Measurements from ENCODE around the gene NDUFA11.

The NDUFA11 gene

DNA sequence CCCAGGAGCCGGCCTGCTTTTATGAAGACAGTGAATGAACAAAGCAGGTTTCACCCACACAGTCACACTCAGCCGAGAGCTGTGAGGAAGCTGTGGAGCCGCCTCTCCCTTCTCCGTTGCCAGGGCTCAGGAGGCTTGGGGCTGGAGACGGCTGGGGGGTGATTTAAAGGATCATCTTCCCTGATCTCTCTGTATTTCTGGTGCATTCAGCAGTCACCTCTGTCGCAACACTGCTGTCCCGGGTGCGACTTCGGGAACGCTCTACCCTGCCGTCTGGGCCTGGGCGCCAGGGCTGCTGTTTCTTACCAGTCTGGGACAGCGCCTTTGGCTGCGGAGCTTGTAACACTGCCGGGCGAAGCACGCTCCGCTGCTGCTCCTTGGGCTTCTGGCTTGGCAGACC, 28.6 kb upstream of the NDUFA11 start:
- DNase-seq: no peak

DNA sequence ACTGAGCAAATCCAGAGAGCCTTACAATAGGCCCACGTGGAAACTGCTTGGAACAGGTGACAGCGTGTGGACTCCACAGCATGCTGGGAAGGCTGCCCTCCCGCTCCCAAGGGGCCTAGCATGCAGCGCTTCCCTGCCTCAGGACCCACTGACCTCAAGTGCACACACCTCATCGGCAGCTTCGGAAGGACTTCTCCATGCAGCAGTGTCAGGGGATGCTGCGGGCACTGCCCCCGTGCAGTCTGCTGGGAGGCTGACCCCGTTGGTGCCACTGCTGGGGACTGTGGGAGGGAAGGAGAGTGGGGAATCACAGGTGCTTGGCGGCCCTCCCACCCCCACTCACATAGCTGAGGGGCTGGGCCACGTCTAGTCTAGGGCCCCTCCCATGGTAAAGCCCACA, 27.7 kb upstream of the NDUFA11 start:
- no peak for DNase-seq

DNA sequence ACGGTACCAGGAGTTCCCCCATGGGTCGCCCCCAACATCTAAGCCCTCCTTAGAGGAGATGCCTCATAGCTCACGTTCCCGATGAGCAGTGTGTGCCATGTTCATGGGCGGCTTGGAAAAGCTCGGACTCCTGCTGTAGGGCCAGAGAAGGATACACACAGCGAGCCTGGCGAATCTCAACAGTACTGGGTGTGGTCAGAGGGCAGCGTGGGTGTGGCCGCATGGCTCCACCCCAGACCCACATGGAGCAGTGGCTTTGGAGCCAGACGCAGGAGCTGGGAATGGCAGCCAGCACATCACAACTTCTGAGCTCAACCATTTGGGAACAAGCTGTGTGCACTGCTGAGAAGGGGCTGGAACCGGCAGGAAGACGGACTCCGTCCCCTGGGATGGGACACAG, 26.0 kb upstream of the NDUFA11 start:
- no peak for DNase-seq

DNA sequence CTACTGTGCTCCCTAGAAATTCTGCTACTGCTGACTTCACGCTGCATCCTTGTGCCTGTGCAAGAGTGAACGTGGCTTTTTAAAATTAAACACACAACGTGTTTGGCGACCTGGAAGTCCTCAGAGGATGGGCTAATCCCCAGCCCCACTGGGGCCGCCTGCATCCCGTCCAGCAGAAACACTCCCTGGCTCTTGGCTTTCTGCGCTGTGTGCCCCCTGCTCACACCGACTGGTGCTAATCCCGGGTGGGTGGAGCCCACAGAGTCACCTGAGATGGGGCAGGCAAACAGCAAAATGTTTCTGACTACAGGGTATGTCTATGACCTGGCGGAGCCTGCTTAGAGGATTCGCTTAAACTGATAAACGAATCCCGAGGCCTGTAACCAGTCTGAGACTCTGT, 25.6 kb upstream of the NDUFA11 start:
- no peak for DNase-seq

DNA sequence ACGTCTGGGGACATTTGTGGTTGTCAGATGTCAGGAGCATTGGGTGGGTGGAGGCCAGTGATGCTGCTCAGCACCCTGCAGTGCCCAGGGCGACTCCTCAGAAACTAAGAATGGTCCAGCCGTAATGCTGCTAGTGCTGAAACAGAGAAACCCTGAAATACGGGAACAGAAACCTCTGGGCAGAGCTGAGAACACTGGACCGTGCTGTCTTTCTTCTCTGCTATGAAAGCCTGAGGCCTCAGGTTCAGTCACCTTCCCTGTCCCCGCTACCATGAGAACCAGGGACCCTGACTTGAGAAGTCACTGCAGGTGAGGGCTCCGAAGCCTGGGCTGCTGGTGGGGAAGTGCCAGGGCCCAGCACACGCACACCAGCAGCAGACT, 23.8 kb upstream of the NDUFA11 start:
- DNase-seq: no peak

DNA sequence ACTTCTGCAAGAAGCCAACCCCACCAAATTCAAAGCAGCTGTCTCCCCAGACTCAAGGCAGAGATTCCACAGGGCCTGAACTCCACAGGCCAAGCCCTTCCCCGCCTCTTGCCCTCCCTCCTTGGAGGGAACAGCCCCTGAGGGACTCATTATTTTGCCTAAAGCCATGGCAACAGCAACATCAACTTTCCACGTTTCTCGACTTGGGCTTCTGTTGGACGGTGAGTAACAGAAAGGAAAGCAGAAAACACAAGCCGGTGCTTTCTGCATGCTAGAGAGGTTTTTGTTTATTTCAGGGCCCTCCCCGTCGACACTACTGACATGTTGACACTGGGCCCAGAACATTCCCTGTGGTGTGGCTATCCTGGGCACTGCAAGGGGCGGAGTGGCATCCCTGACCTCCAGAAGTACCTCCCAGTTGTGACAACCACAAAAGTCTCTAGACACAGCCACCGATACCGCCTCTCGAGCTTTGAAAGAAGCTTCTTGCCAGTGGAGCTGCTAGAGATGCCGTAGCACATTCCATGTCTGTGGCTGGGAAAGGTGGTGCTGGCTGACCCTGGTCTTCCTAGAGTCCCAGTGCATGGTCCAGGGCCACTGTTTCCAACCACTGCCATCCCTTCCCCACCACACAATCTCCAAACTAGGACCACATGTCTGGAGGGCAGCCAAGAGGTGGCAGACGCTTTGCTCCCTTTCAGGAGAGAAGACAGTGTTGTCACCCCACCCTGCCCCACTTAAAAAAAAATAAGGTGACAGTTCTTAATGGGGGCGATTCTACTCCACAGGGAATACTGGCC, 23.3 kb upstream of the NDUFA11 start:
- no peak for DNase-seq

DNA sequence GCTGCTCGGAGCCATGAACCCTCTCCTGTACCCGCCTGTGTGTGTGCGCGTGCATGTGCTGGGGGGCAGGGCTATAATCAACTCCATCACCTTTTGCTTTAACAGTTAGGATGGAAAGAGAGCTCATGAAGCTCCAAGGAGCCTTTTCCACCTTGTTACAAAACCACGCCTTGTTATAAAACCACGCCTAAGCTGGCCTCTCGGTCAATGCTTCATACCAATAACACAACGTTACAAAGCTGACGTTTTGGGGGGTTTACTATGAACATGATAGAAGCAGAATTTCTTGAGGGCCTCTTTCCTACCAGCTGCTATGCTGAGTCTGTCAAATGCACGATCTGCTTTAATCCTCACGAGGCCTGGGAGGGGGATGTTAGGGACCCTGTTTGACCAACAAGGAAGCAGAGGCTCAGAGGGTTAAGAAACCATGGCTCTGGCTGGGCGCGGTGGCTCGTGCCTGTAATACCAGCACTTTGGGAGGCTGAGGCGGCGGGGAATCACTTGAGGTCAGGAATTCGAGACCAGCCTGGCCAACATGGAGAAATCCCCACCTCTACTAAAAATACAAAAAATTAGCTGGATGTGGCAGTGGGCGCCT, 22.3 kb upstream of the NDUFA11 start:
- DNase-seq: no peak

DNA sequence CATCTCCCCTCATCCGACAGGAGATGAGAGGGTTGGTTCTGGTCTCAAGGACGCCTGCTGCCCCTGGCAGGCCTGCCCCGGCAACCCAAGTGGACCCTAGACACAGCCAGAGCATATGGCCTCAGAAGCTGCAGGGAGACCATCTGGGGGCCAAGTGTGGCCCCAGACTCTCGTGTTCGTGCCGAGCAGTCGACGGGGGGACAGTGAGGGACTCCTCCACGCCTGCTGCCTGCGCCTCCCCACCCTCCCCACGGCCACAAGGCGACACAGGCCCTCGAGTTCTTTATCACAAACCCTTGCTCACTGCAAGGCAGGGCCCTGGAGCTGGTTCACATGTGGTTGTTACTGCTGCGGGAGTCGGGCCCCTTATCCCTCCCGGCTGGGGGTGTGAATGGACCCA, 19.8 kb upstream of the NDUFA11 start:
- DNase-seq: no peak

DNA sequence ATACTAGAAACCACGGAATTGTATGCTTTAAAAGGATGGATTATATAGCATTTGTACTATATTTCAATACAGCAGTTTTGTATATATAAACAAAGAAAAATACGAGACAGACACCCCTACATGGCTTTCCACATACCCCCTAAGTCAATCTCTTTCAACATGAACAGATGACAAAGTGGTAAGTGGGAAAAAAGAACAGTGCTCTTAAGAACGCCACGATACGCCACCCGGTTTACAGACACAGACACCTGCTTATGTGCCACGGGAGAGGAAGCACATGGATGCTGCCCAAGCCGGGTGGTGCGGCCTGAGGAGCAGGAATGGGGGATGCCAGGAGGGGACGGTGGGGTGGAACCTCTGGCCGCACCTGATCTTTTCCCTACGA, 18.6 kb upstream of the NDUFA11 start:
- DNase-seq: no peak

DNA sequence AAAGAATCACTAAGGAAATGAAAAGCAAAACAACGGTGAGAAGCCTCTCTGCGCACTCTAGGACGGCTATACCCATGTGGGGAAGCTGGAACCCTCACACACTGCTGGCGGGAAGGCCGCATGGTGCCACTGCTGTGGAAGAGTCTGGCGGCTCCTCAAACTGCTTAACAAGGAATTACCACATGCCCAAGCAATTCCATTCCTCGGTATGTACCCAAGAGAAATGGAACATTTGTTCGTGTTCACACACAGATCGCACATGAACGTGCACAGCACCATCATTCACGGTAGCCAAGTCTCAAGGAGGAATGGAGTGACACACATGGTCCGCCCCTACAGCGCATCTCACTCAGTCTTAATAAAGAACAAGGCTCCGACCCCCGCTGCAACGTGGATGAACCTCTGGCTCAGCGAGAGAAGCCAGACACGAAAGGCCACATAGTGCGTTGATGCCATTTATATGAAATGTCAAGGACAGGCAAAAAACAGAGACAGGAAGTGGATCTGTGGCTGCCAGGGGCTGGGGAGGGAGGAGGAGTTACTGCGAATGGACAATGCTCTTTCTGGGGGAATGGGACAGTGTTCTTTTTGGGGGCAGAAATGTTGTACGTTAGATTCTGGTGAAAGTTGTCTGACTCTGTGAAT, 18.0 kb upstream of the NDUFA11 start:
- DNase-seq: no peak

DNA sequence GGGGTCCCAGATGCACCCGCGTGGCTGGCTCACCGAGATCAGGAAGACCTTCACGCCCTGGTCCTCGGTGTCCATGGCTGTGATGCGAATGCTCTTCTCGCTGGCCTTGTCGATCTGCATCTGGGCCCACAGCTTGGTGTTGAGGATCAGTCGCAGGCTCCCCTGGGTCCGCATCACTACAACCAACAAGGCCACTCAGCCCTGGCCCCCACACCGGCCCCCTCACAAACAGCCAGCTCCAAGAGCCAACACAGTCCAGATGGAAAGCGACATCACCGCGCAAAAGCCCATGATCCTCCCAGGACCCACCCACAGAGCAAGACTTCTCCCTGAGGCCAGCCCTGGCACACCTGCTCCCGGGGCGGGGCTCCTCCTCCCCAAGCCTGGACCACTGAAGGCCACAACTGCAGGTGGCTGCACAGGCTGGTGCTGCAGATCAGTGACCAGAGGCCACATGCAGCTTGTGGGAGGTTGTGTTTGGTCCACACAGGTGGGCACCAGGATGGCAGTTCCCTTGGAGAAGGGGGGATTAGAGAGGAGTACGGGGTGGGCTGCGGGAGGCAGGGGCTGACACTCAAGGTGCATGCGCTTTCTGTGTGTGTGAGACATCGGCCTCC, 15.0 kb upstream of the NDUFA11 start:
- no peak for DNase-seq

DNA sequence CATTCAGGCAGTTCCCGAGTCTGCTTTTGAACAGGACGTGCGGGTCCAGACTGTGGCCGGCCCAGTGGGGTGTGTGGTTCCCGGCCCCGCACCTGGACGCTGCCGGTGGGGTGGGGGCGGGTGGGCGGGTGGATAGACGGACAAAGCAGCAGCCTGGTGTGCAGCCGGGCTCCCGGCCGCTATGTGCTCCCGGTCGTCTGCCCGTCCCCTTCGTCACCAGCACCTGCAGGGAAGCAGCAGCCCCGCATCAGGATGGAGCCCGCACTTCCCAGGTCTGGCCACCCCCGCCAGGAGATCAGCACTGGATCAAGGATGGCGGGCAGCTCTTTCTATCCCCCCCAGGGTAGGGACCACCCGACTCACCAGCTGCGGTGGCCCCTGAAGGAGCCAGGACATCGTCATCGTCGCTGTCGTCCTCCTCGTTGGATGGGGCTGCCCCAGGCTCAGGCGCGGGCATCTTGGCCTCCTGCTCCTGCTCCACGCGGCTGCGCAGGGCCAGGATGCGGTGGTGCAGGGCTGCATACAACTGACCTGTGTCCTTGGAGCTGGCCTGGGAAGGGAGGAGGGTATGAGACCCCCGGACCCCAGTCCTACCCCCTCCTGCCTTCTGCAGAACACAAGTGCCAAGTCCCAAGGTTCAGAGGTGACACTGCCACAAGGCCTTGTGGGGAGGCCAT, 14.0 kb upstream of the NDUFA11 start:
- DNase-seq: no peak

DNA sequence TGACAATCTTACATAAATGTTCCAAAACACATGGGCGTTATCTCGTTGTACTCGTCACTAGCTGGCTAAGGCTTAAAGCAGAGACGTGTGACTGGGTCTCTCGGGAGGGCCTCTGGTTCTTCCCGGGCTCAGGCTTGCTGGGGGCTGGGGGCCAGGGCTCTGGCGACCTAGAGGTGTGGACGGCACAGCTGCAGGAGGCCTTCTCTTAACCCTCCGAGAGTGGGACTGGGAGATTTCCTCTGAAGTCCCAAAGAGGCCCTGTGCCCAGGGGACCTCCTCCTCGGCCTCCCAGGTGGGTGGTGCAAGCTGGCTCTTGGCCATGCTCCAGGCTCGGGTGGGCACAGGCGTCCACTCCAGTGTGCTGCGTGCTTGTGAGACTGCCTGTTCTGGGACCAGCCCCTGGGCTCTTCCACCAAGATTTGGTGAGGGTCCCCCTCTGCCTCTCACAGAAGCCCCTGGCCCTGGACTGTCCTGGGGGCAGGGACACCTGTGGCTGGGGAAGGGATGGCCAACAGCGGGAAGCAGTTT, 12.7 kb upstream of the NDUFA11 start:
- DNase-seq: no peak

DNA sequence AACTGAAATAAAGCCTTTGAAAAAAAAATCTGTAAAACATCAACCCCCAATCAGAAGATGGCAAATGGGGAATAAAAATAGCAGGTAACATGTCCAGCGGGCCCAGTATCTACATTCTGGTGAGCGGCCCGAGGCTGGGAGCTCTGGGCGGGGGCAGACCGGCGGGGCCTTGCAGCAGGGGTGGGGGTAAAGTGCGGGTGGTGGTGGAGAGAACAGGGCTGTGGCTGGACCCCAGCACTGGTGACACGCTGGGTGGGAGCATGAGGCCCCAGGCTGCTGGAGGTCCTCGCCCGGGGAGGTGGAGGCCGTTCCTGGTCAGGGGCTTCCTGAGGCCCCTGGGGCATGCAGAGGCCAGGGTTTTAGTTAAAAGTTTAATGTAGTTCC, 12.2 kb upstream of the NDUFA11 start:
- no peak for DNase-seq

DNA sequence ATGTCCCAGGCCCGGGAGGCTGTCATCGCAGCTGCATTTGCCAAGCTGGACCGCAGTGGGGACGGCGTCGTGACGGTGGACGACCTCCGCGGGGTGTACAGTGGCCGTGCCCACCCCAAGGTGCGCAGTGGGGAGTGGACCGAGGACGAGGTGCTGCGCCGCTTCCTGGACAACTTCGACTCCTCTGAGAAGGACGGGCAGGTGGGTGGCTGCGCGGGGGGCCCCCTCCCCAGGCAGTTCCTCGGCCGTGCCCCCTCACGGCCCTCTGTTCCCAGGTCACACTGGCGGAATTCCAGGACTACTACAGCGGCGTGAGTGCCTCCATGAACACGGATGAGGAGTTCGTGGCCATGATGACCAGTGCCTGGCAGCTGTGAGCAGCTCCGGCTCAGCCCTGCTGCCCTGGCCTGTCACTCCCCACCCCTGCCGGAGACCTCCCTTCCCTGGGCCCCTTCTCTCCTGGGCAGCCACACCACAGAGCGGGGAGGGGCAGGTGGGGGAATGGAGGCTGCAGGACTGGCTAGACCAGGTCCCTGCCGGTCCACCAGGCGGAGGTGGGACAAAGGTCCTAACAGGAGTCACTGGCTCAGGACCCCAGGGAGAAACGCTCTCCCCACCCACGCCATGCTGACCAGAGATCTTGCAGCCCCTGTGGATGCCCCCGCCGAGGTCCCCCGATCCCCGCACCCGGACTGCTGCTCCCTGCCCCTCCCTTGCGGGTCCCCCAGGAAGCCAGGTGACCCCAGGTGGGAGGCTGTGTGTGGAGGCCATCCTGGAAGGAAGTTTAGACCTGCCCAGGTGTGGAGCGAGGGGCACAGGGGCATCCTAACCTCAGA, 11.6 kb upstream of the NDUFA11 start:
- no peak for DNase-seq

DNA sequence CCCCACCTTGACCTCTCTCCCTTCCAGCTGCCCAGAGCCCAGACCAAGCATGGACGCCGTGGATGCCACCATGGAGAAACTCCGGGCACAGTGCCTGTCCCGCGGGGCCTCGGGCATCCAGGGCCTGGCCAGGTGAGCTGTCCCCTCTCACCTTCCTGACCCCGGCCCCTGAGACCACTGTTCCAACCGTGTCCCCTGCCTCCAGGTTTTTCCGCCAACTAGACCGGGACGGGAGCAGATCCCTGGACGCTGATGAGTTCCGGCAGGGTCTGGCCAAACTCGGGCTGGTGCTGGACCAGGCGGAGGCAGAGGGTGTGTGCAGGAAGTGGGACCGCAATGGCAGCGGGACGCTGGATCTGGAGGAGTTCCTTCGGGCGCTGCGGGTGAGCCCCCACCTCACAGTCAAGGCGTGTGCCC, 10.8 kb upstream of the NDUFA11 start:
- DNase-seq: no peak

DNA sequence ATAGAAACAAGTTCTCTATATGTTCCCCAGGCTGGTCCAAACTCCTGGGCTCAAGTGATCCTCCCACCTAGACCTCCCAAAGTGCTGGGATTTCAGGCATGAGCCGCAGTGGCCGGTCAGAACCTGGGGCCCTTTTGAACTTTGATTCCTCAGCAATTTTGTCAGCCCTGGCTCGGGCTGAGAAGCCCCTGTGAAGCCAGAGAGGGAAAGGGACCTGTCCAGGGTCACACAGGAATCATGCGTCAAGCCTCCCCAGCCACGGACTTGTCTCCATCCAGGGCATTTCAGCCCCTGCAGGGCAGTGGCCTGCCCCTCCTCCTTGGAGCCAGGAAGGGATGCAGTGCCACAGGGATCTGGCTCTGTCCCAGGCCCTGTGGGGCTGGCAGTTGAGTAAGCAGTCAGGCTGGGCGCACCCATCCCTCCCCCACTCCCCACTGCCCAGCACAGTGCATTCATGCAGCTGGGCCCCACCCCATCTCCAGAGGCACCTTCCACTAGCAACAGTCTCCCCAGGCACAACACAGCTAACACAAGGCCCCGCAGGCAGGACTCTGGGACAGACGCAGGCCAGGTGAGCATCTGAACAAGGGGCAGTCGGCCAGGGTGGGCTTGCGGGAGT, 10.3 kb upstream of the NDUFA11 start, which contains the start of gene CAPS:
TSS of gene CAPS (plus strand) at position 516 of the 619 bp plus-strand sequence. CDS start 153 bp downstream, outside the sequence.
- no peak for DNase-seq

DNA sequence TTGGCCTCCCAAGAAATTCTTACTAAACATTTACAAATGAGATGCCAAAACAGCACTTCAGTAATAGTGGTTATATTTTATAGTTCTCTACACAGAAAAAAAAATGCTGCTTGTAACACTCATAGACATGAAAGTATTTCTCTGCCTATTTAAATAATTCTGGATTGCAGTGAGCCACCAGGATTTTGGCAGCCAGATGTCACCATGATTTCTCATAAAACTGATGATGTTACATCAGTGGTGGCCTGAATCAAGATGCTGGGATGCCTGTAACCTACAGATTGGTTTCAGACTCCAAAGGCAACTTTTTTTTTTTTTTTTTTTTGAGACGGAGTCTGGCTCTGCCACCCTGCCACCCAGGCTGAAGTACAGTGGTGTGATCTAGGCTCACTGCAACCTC, 7.8 kb upstream of the NDUFA11 start:
- DNase-seq: no peak

DNA sequence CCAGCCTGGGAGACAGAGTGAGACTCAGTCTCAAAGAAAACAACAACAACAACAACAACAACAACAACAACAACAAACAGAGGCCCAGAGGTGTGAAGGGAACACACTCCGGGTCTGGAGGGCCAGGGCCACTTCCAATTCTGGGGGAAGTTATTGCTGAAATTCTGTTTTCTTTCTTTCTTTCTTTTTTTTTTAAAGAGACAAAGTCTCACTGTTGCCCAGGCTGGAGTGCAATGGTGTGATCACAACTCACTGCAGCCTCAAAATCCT, 7.0 kb upstream of the NDUFA11 start:
- no peak for DNase-seq

DNA sequence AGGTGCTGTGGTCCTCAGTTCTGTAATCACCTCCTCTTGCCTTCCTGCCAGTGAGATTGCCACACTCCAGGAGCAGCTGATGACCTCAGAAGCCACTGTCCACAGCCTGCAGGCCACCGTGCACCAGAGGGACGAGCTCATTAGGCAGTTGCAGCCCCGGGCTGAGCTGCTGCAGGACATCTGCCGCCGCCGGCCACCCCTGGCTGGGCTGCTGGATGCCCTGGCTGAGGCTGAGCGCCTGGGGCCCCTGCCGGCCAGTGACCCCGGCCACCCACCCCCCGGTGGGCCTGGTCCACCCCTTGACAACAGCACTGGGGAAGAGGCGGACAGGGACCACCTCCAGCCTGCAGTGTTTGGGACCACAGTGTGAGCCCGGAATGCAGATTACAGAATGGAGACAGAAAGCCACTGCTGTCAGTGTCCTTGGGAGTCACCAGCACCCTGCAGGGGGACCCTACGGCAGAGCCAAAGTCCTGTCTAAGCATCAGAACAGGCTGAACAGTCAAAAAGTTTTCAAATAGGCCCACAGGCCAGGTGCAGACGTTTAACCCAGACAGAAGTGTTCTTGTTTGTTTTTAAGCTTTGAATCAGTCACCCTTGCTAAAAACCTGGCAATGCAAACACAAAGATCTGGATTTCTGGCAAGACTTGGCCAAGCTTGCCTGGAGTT, 5.3 kb upstream of the NDUFA11 start:
- no peak for DNase-seq

DNA sequence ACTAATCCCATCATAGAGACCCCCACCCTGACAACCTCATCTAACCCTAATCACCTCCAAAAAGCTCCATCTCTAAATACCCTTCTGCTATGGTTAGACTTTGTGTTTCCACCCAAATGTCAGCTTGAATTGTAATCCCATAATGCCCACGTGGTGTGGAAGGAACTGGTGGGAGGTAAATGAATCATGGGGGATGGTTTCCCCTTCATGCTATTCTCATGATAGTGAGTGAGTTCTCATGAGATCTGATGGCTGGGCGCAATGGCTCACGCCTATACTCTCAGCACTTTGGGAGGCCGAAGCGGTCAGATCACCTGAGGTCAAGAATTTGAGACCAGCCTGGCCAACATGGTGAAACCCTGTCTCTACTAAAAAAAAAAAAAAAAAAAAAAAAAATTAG, 3.7 kb upstream of the NDUFA11 start:
- DNase-seq: no peak
